GM18511 (cell line): Measurements from ENCODE around the gene HMX1.
A peak's percentile ranks its signal among the peaks of the same experiment; 100 is the strongest.

Source experiments
- ATAC-seq: cut with Tn5 transposase; IDR thresholded peaks from one replicate; pipeline ENCODE4 v1.9.1; 2021; ENCODE audit warnings: mild to moderate bottlenecking, moderate library complexity; ENCODE audit not compliant: unreplicated experiment

Gene HMX1

GRCh38 chr4:8871417-8872401 lies at the start of gene HMX1:
Gene HMX1, minus strand, starts transcription at chr4:8871839. Its CDS starts 225 bp downstream, at chr4:8871614.
- ATAC-seq = no peak

GRCh38 chr4:8920969-8921368 lies 49.3 kb upstream of the HMX1 start:
- no peak for ATAC-seq

GRCh38 chr4:8920289-8920965 lies 48.8 kb upstream of the HMX1 start:
- ATAC-seq = no peak

GRCh38 chr4:8919651-8920288 lies 48.1 kb upstream of the HMX1 start:
- no peak for ATAC-seq

- ATAC-seq = peak; percentile 85
These were observed 46.5 kb upstream of the HMX1 start for GRCh38 chr4:8917868-8918783.

GRCh38 chr4:8917321-8917811 lies 45.7 kb upstream of the HMX1 start:
- no peak for ATAC-seq

GRCh38 chr4:8916906-8917305 lies 45.3 kb upstream of the HMX1 start:
- no peak for ATAC-seq

GRCh38 chr4:8916351-8916885 lies 44.8 kb upstream of the HMX1 start:
- ATAC-seq = no peak

- ATAC-seq = no peak
These were observed 43.9 kb upstream of the HMX1 start for GRCh38 chr4:8915201-8916200.

- ATAC-seq = no peak
These were observed 43.0 kb upstream of the HMX1 start for GRCh38 chr4:8914461-8915171.

- ATAC-seq = no peak
These were observed 42.3 kb upstream of the HMX1 start for GRCh38 chr4:8913858-8914460.

GRCh38 chr4:8913121-8913857 lies 41.6 kb upstream of the HMX1 start:
- ATAC-seq = no peak

GRCh38 chr4:8912506-8912905 lies 40.9 kb upstream of the HMX1 start:
- no peak for ATAC-seq

- ATAC-seq = no peak
These were observed 40.4 kb upstream of the HMX1 start for GRCh38 chr4:8912089-8912455.

- ATAC-seq = no peak
These were observed 39.9 kb upstream of the HMX1 start for GRCh38 chr4:8911316-8912088.

- no peak for ATAC-seq
These were observed 39.2 kb upstream of the HMX1 start for GRCh38 chr4:8910822-8911315.
